ENCODE data around the gene PCDHB8.
"Not testable (repeated sequence)": the region's sequence is repeated elsewhere in the genome, so short reads cannot be mapped to it uniquely, and the experiment has no call there.

PCDHB8 gene

DNA sequence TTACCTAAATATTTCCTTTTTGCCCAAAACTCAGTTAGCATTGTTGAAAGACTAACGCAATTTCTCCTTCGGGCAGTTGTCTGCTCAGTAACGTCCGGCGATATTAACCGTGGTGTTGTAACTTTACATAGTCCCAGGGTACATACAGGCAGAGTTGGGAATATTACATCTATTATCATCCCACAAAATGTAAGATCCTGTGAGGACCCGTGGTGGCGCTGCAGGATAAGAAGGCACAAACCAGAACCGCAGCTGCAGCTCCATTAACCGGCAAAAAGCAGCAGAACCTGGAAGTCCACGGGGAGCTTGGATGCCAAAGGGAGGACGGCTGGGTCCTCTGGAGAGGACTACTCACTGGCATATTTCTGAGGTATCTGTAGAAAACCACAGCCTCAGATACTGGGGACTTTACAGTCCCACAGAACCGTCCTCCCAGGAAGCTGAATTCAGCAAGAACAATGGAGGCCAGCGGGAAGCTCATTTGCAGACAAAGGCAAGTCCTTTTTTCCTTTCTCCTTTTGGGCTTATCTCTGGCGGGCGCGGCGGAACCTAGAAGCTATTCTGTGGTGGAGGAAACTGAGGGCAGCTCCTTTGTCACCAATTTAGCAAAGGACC lies at the start of gene PCDHB8:
TSS of gene PCDHB8 (plus strand) at position 214 of the 615 bp plus-strand sequence. CDS start at position 459, 245 bp downstream.
- H3K27ac Mint-ChIP-seq; H3K36me3 Mint-ChIP-seq (ENCODE audit: low read depth); H3K4me1 Mint-ChIP-seq (ENCODE audit: low read depth); H3K4me3 Mint-ChIP-seq; intact Hi-C loops (cut with micrococcal nuclease): not testable (repeated sequence)
- H3K9me3 Mint-ChIP-seq = peaks cover 35% of the 10 kb centered on the region
- H3K27me3 Mint-ChIP-seq = peaks cover 14% of the 10 kb centered on the region

DNA sequence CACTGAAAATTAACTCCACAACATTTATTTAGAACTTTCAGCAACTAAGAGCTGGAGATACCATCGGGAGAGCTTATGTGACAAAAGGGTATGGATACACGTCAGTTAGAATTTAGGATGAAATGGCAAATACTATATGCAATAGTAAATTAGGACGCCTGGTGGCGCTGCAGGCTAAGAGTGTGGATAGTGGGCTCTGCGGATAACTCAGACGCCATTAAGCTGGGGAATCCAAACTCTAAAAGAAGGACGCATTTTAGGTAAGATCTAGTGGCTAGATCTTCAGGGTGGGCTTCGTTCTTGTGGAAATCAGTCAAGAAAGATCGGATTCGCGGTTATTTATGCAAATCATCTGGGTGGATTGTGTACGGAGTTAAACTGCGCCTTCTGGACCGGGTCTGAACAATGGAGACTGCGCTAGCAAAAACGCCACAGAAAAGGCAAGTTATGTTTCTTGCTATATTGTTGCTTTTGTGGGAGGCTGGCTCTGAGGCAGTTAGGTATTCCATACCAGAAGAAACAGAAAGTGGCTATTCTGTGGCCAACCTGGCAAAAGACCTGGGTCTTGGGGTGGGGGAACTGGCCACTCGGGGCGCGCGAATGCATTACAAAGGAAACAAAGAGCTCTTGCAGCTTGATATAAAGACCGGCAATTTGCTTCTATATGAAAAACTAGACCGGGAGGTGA lies 42.4 kb upstream of the PCDHB8 start, which contains the start of gene PCDHB5:
TSS of gene PCDHB5 (plus strand) at position 177 of the 688 bp plus-strand sequence. CDS start at position 406, 229 bp downstream.
- Mint-ChIP-seq H3K4me3 (no peak within 1 kb of the TSS), H3K9me3 (peaks cover 47% of the 10 kb centered on the region), H3K27me3 (peaks cover 16% of the 10 kb centered on the region), H3K36me3 (ENCODE audit: low read depth) (no peaks in the 10 kb centered on the region), H3K4me1 (ENCODE audit: low read depth) (no peaks in the 10 kb centered on the region), H3K27ac (no peak within 1 kb of the TSS)
- intact Hi-C loops (cut with micrococcal nuclease) = no loop called here

DNA sequence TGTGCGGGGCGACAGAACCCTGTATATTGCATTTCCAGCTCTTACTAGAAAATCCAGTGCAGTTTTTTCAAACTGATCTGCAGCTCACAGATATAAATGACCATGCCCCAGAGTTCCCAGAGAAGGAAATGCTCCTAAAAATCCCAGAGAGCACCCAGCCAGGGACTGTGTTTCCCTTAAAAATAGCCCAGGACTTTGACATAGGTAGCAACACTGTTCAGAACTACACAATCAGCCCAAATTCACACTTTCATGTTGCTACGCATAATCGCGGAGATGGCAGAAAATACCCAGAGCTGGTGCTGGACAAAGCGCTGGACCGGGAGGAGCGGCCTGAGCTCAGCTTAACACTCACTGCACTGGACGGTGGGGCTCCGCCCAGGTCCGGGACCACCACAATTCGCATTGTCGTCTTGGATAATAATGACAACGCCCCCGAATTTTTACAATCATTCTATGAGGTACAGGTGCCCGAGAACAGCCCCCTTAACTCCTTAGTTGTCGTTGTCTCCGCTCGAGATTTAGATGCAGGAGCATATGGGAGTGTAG lies 41.8 kb upstream of the PCDHB8 start:
- peaks cover 16% of the 10 kb centered on the region for H3K27me3 Mint-ChIP-seq
- no peaks in the 10 kb centered on the region for H3K4me1 Mint-ChIP-seq (ENCODE audit: low read depth)
- no peaks in the 10 kb centered on the region for H3K36me3 Mint-ChIP-seq (ENCODE audit: low read depth)
- H3K4me3 Mint-ChIP-seq = no peak overlapping the region
- no peak overlapping the region for H3K27ac Mint-ChIP-seq
- intact Hi-C loops (cut with micrococcal nuclease) = no loop called here
- peaks cover 41% of the 10 kb centered on the region for H3K9me3 Mint-ChIP-seq

DNA sequence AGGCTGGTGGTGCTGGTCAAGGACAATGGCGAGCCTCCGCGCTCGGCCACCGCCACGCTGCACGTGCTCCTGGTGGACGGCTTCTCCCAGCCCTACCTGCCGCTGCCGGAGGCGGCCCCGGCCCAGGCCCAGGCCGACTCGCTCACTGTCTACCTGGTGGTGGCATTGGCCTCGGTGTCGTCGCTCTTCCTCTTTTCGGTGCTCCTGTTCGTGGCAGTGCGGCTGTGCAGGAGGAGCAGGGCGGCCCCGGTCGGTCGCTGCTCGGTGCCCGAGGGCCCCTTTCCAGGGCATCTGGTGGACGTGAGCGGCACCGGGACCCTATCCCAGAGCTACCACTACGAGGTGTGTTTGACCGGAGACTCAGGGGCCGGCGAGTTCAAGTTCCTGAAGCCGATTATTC lies 40.2 kb upstream of the PCDHB8 start:
- H3K27ac Mint-ChIP-seq; H3K36me3 Mint-ChIP-seq (ENCODE audit: low read depth); H3K4me1 Mint-ChIP-seq (ENCODE audit: low read depth); H3K4me3 Mint-ChIP-seq; intact Hi-C loops (cut with micrococcal nuclease): not testable (repeated sequence)
- Mint-ChIP-seq H3K27me3 (peaks cover 16% of the 10 kb centered on the region), H3K9me3 (peaks cover 50% of the 10 kb centered on the region)

DNA sequence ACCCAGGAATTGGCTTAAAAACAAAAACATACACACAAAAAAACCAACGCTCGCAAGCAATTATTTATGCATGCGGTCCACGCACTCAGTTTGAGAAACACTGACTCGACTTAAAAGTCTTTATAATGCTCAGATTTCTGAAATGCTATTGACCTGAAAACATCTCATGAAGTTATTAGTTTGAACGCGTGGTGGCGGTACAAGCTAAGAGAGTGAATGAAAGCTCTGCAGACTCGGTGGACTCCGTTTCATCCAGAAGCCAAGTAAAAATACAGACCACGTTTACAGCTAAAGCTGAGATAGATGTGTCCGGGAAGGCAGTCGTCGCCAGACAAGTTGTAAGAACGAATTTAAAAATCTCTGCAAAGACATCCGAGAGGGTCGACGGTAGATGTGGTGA lies 27.8 kb upstream of the PCDHB8 start, which contains the start of gene PCDHB6:
TSS of gene PCDHB6 (plus strand) at position 246 of the 400 bp plus-strand sequence. CDS start 201 bp downstream, outside the sequence.
- H3K27me3 Mint-ChIP-seq = peaks cover 26% of the 10 kb centered on the region
- no peak within 1 kb of the TSS for H3K27ac Mint-ChIP-seq
- intact Hi-C loops (cut with micrococcal nuclease) = no loop called here
- H3K4me1 Mint-ChIP-seq (ENCODE audit: low read depth) = no peaks in the 10 kb centered on the region
- no peaks in the 10 kb centered on the region for H3K36me3 Mint-ChIP-seq (ENCODE audit: low read depth)
- H3K9me3 Mint-ChIP-seq = peaks cover 52% of the 10 kb centered on the region
- H3K4me3 Mint-ChIP-seq = no peak within 1 kb of the TSS

DNA sequence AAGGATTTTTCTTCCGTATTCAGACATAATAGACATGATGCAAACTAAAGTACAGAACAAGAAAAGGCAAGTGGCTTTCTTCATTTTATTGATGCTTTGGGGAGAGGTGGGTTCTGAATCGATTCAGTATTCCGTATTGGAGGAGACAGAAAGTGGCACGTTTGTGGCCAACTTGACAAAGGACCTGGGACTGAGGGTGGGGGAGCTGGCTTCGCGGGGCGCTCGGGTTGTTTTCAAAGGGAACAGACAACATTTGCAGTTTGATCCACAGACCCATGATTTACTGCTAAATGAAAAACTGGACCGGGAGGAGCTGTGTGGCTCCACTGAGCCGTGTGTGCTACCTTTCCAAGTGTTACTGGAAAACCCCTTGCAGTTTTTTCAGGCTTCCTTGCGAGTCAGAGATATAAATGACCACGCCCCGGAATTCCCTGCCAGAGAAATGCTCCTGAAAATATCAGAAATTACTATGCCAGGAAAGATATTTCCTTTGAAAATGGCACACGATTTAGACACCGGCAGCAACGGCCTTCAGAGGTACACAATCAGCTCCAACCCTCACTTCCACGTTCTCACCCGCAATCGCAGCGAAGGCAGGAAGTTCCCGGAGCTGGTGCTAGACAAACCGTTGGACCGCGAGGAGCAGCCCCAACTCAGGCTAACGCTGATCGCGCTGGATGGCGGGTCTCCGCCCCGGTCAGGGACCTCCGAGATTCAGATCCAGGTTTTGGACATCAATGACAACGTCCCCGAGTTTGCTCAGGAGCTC lies 27.2 kb upstream of the PCDHB8 start:
- Mint-ChIP-seq H3K4me1 (ENCODE audit: low read depth) (no peaks in the 10 kb centered on the region), H3K4me3 (no peak overlapping the region), H3K27ac (no peak overlapping the region), H3K36me3 (ENCODE audit: low read depth) (no peaks in the 10 kb centered on the region), H3K27me3 (peaks cover 26% of the 10 kb centered on the region), H3K9me3 (peaks cover 49% of the 10 kb centered on the region)
- intact Hi-C loops (cut with micrococcal nuclease) = no loop called here

DNA sequence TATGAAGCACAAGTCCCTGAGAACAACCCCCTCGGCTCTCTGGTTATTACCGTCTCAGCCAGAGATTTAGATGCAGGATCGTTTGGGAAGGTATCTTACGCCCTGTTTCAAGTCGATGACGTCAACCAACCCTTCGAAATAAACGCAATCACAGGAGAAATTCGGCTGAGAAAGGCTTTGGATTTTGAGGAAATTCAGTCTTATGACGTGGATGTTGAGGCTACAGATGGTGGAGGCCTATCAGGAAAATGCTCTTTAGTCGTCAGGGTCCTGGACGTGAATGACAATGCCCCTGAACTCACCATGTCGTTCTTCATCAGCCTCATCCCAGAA lies 26.6 kb upstream of the PCDHB8 start:
- H3K27me3 Mint-ChIP-seq = peaks cover 29% of the 10 kb centered on the region
- intact Hi-C loops (cut with micrococcal nuclease) = no loop called here
- H3K36me3 Mint-ChIP-seq (ENCODE audit: low read depth) = no peaks in the 10 kb centered on the region
- H3K27ac Mint-ChIP-seq = no peak overlapping the region
- no peaks in the 10 kb centered on the region for H3K4me1 Mint-ChIP-seq (ENCODE audit: low read depth)
- H3K4me3 Mint-ChIP-seq = no peak overlapping the region
- H3K9me3 Mint-ChIP-seq = peaks cover 54% of the 10 kb centered on the region

DNA sequence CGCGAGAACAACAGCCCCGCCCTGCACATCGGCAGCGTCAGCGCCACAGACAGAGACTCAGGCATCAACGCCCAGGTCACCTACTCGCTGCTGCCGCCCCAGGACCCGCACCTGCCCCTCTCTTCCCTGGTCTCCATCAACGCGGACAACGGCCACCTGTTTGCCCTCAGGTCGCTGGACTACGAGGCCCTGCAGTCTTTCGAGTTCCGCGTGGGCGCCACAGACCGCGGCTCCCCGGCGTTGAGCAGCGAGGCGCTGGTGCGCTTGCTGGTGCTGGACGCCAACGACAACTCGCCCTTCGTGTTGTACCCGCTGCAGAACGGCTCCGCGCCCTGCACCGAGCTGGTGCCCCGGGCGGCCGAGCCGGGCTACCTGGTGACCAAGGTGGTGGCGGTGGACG lies 26.0 kb upstream of the PCDHB8 start:
- H3K9me3 Mint-ChIP-seq = peaks cover 61% of the 10 kb centered on the region
- peaks cover 33% of the 10 kb centered on the region for H3K27me3 Mint-ChIP-seq
- H3K36me3 Mint-ChIP-seq (ENCODE audit: low read depth); H3K27ac Mint-ChIP-seq; H3K4me1 Mint-ChIP-seq (ENCODE audit: low read depth); H3K4me3 Mint-ChIP-seq; intact Hi-C loops (cut with micrococcal nuclease): not testable (repeated sequence)

DNA sequence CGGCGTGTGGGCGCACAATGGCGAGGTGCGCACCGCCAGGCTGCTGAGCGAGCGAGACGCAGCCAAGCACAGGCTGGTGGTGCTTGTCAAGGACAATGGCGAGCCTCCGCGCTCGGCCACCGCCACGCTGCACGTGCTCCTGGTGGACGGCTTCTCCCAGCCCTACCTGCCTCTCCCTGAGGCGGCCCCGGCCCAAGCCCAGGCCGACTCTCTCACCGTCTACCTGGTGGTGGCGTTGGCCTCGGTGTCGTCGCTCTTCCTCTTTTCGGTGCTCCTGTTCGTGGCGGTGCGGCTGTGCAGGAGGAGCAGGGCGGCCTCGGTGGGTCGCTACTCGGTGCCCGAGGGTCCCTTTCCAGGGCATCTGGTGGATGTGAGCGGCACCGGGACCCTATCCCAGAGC lies 25.5 kb upstream of the PCDHB8 start:
- intact Hi-C loops (cut with micrococcal nuclease); H3K4me1 Mint-ChIP-seq (ENCODE audit: low read depth); H3K36me3 Mint-ChIP-seq (ENCODE audit: low read depth); H3K4me3 Mint-ChIP-seq; H3K27ac Mint-ChIP-seq: not testable (repeated sequence)
- H3K27me3 Mint-ChIP-seq = peaks cover 38% of the 10 kb centered on the region
- peaks cover 66% of the 10 kb centered on the region for H3K9me3 Mint-ChIP-seq

DNA sequence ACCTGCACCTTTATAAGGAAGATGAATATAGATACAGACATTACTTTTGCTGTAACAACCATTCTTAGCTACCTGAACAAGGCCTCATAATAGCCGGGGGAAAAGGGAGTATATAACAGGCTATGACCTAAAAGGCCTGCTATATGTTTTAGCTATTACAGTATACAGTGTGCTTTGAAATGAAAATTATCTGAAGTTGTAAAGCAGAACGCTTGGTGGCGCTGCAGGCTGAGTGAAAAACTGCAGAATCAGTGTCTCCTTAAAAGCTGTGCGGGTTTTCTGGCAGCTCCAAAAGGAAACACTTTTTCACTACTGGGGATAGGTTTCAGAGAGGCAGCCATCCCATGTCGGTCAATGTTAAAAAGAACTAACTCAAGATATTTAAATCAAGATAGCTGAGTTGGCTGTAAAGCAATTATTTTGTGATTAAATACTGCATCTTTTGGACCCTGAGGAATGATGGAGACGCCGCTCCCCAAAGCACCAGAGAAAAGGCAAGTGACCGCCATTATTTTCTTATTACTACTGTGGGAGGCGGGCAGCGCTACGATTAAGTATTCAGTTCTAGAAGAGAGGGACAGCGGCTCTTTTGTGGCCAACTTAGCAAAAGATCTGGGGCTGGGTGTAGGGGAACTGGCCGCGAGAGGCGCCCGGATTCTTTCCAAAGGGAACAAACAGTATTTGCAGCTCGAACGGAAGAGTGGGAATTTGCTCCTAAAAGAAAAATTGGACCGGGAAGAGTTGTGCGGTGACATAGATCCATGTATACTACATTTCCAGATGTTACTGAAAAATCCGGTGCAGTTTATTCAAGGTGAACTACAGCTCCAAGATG lies 21.8 kb upstream of the PCDHB8 start:
- intact Hi-C loops (cut with micrococcal nuclease) = no loop called here
- no peak overlapping the region for H3K4me3 Mint-ChIP-seq

DNA sequence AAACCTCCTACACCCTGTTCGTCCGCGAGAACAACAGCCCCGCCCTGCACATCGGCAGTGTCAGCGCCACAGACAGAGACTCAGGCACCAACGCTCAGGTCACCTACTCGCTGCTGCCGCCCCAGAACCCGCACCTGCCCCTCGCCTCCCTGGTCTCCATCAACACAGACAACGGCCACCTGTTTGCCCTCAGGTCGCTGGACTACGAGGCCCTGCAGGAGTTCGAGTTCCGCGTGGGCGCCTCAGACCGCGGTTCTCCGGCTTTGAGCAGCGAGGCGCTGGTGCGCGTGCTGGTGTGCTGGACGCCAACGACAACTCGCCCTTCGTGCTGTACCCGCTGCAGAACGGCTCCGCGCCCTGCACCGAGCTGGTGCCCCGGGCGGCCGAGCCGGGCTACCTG lies 20.2 kb upstream of the PCDHB8 start:
- H3K4me1 Mint-ChIP-seq (ENCODE audit: low read depth); intact Hi-C loops (cut with micrococcal nuclease); H3K27ac Mint-ChIP-seq; H3K36me3 Mint-ChIP-seq (ENCODE audit: low read depth); H3K4me3 Mint-ChIP-seq: not testable (repeated sequence)
- Mint-ChIP-seq H3K27me3 (peaks cover 26% of the 10 kb centered on the region), H3K9me3 (peaks cover 49% of the 10 kb centered on the region)

More for the DNA sequence above, 21.8 kb upstream of the PCDHB8 start:
- Mint-ChIP-seq H3K36me3 (ENCODE audit: low read depth) (no peaks in the 10 kb centered on the region), H3K27ac (no peak overlapping the region), H3K27me3 (peaks cover 40% of the 10 kb centered on the region), H3K9me3 (peaks cover 65% of the 10 kb centered on the region), H3K4me1 (ENCODE audit: low read depth) (no peaks in the 10 kb centered on the region)

DNA sequence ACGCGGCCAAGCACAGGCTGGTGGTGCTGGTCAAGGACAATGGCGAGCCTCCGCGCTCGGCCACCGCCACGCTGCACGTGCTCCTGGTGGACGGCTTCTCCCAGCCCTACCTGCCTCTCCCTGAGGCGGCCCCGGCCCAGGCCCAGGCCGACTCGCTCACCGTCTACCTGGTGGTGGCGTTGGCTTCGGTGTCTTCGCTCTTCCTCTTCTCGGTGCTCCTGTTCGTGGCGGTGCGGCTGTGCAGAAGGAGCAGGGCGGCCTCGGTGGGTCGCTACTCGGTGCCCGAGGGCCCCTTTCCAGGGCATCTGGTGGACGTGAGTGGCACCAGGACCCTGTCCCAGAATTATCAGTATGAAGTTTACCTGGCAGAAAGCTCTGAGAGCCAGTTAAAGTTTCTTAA lies 19.7 kb upstream of the PCDHB8 start:
- H3K36me3 Mint-ChIP-seq (ENCODE audit: low read depth); H3K4me3 Mint-ChIP-seq; intact Hi-C loops (cut with micrococcal nuclease); H3K27ac Mint-ChIP-seq; H3K4me1 Mint-ChIP-seq (ENCODE audit: low read depth): not testable (repeated sequence)
- Mint-ChIP-seq H3K9me3 (peaks cover 48% of the 10 kb centered on the region), H3K27me3 (peaks cover 25% of the 10 kb centered on the region)

DNA sequence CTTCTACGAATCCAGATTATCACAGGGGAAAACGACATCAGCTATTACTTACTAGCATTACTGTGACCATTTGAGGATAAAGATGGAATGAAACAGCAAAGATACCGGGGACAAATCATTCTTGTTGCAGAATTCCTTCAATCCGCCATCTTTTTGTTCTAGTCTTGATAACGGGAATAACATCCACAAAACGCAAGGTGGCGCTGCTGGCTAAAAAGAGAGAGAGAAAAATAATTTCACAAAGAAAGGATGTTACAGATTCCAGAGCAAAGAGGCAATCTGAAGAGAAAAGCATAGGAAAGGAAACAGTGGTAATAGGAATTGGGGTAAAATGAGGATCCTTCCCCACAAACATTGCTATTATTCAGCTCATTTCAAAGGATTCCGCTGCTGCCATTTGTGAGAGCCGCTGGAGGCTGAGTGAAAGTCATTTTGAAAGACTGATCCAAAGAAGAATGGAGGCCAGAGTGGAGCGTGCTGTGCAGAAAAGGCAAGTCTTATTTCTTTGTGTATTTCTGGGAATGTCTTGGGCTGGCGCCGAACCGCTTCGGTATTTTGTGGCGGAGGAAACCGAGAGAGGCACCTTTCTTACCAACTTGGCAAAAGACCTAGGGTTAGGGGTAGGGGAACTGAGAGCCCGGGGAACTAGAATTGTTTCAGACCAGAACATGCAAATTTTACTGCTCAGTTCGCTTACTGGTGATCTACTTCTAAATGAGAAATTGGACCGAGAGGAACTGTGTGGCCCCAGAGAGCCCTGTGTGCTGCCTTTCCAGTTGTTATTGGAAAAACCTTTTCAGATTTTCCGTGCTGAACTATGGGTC lies 5.0 kb upstream of the PCDHB8 start, which contains the start of gene PCDHB7:
TSS of gene PCDHB7 (plus strand) at position 264 of the 824 bp plus-strand sequence. CDS start at position 456, 192 bp downstream.
- Mint-ChIP-seq H3K27me3 (peaks cover 4% of the 10 kb centered on the region), H3K9me3 (peaks cover 47% of the 10 kb centered on the region), H3K4me3 (no peak within 1 kb of the TSS), H3K36me3 (ENCODE audit: low read depth) (no peaks in the 10 kb centered on the region), H3K4me1 (ENCODE audit: low read depth) (no peaks in the 10 kb centered on the region), H3K27ac (no peak within 1 kb of the TSS)
- intact Hi-C loops (cut with micrococcal nuclease) = no loop called here
